NCI-H446 treated with DMSO at 0.1 percent for 48 hours (cell line): ENCODE measurements around the gene ADAMTS2.

Experiments
- DNase-seq: peaks from one replicate; lab custom pipeline; 2025; lab: John Stamatoyannopoulos, UW

ADAMTS2 gene

GRCh38 chr5:179124853-179125788 lies 220.1 kb downstream of the ADAMTS2 start:
- DNase-seq, result no peak

- no peak for DNase-seq
These were observed 220.9 kb downstream of the ADAMTS2 start for GRCh38 chr5:179124273-179124852.

- no peak for DNase-seq
These were observed 221.6 kb downstream of the ADAMTS2 start for GRCh38 chr5:179123491-179124272.

GRCh38 chr5:179123109-179123426 lies 222.2 kb downstream of the ADAMTS2 start:
- no peak for DNase-seq

- no peak for DNase-seq
These were observed 222.7 kb downstream of the ADAMTS2 start for GRCh38 chr5:179122411-179123108.

GRCh38 chr5:179121667-179122111 lies 223.6 kb downstream of the ADAMTS2 start:
- no peak for DNase-seq

- DNase-seq, result no peak
These were observed 224.2 kb downstream of the ADAMTS2 start for GRCh38 chr5:179120951-179121666.

GRCh38 chr5:179120421-179120861 lies 224.8 kb downstream of the ADAMTS2 start:
- DNase-seq, result no peak

GRCh38 chr5:179119415-179120170 lies 225.7 kb downstream of the ADAMTS2 start:
- DNase-seq, result no peak

- no peak for DNase-seq
These were observed 226.4 kb downstream of the ADAMTS2 start for GRCh38 chr5:179118756-179119414.

GRCh38 chr5:179118338-179118737 lies 226.9 kb downstream of the ADAMTS2 start:
- no peak for DNase-seq

GRCh38 chr5:179115845-179116524 lies 229.3 kb downstream of the ADAMTS2 start:
- no peak for DNase-seq

GRCh38 chr5:179115307-179115706 lies 230.0 kb downstream of the ADAMTS2 start:
- no peak for DNase-seq

GRCh38 chr5:179114756-179115155 lies 230.5 kb downstream of the ADAMTS2 start:
- no peak for DNase-seq

- DNase-seq, result no peak
These were observed 231.2 kb downstream of the ADAMTS2 start for GRCh38 chr5:179113945-179114641.

- no peak for DNase-seq
These were observed 232.1 kb downstream of the ADAMTS2 start for GRCh38 chr5:179113143-179113530.

- no peak for DNase-seq
These were observed 232.7 kb downstream of the ADAMTS2 start for GRCh38 chr5:179112469-179113142.
